MM.1S (cell line): ENCODE measurements around the gene VEGFA.

ENCODE experiments used
- EZH2 ChIP-seq: fragments of 300-600 bp; sonication (generic); optimal IDR thresholded peaks from 2 replicates; pipeline ENCODE3; 2017; ENCODE audit warnings: low read depth, mild to moderate bottlenecking, antibody characterized with exemption, low read length, mixed read lengths
- TF ChIP-seq, protein P1 (sequence below): fragments of 300-600 bp; sonication (generic); IDR thresholded peaks from 2 replicates; pipeline ENCODE4 v1.5.1; 2016; ENCODE audit warnings: antibody characterized with exemption, low read length, mixed read lengths

DNA sequence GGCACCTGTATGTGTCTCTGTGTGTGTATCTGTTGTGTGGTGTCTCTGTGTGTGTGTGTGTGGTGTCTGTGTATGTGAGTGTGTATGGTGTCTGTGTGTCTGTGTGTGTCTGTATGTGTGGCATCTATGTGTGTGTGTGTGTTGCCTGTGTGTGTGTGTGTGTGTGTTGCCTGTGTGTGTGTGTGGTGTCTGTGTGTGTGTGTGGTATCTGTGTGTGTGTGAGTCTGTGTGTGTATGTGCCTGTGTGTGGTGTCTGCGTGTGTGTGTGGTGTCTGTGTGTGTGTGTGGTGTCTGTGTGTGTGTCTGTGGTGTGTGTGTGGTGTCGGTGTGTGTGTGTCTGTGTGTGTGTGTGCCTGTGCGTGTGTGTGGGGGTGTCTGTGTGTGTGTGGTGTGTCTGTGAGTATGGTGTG, 31.7 kb upstream of the VEGFA start:
- TF ChIP-seq, protein P1, sequence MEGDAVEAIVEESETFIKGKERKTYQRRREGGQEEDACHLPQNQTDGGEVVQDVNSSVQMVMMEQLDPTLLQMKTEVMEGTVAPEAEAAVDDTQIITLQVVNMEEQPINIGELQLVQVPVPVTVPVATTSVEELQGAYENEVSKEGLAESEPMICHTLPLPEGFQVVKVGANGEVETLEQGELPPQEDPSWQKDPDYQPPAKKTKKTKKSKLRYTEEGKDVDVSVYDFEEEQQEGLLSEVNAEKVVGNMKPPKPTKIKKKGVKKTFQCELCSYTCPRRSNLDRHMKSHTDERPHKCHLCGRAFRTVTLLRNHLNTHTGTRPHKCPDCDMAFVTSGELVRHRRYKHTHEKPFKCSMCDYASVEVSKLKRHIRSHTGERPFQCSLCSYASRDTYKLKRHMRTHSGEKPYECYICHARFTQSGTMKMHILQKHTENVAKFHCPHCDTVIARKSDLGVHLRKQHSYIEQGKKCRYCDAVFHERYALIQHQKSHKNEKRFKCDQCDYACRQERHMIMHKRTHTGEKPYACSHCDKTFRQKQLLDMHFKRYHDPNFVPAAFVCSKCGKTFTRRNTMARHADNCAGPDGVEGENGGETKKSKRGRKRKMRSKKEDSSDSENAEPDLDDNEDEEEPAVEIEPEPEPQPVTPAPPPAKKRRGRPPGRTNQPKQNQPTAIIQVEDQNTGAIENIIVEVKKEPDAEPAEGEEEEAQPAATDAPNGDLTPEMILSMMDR: no peak
- no peak for TF ChIP-seq EZH2
